ENCODE results near the gene MYMK.

DNA sequence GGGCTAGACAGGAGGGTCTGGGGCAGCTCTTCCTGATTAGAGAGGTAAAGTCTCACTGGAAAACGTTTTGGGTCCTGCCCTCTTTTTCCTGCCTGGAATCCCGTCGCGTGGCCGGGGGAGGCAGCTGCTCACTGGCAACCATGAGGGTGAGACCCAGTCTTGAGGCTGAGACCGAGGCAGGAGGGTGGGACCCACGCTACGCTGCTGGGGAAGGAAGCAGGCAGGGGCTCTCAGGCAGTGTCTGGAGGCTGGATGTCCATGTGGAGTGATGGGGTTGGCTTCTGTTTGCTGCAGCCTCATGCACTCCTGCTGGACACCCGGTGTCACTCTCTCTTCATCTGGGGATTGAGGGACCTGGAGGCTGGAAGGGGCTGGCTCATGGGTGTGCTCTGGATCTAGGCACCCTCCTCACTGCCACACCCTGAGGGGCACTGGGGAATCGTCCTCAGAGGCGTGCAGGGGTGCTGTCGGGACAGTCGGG is 34.5 kb downstream of the MYMK start:
- TF ChIP-seq POLR2A (IDR thresholded peaks at IDR 0.05; ENCODE audit: low read length) (no peak), GATA1 (IDR thresholded peaks at IDR 0.05; ENCODE audit: low read depth, low read length) (no peak)
